ENCODE results near the gene CAMK1D.

The CAMK1D gene

DNA sequence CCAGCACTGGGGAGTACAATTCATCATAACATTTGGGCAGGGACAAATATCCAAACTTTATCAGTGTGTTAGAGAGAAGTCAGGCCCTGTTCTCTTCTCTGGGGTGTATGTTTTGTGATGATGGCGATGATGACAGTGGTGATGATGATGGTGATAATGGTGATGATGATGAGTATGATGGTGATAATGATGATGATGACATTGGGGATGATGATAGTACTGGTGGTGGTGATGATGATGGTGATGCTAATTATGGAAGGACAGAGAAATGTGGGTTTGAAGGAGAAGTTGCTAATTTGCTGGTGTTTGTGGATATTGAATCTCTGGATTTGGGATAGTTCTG, 64.0 kb downstream of the CAMK1D start:
- TF ChIP-seq CTCF (IDR thresholded peaks at IDR 0.05; ENCODE audit: low read depth, low read length) = no peak
- H3K4me3 ChIP-seq (replicated peaks in 1 of 2; ENCODE audit: low read depth in 2 of 2, low read length in 2 of 2) = no peak overlapping the region
- DNase-seq (ENCODE audit: low read depth in 2 of 2) = no peak

DNA sequence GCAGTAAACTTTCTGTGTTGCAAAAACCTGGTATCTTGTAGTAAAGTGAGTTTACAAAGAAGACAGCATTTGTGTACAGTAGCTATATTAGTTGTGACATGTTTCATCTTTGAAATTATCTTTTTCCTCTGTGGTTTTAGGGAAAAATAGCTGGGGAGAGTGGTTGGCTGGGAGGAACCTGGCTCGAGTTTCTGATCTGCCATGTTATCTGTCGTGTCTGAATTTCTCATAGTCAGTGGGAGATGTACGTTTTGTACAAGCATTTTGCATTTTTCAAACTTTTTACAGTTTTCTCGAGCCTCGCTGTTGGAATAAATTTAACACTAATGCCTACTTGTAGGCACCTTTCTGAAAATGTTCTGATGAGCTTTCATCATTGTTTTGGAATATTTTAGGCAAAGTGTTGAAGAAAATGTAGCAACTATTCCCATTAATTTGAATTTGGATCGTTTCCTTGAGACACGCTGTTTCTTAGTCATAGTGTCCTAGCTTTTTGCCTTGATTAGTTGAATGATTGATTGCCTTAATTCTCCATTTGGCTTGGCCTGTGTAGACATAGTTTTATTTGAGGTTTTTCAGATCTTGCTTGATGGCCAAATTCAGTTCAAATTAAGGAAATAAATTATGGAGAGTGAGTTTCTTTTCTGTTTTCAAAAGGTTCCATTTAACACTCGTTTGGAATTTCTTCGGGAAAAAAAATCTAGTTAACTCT, 65.1 kb downstream of the CAMK1D start:
- H3K4me3 ChIP-seq (replicated peaks in 1 of 2; ENCODE audit: low read depth in 2 of 2, low read length in 2 of 2) = no peak overlapping the region
- DNase-seq (ENCODE audit: low read depth in 2 of 2) = no peak
- TF ChIP-seq CTCF (IDR thresholded peaks at IDR 0.05; ENCODE audit: low read depth, low read length) = no peak

- no peak for DNase-seq (ENCODE audit: low read depth in 2 of 2)
- H3K4me3 ChIP-seq (replicated peaks in 1 of 2; ENCODE audit: low read depth in 2 of 2, low read length in 2 of 2) = no peak overlapping the region
- no peak for TF ChIP-seq CTCF (IDR thresholded peaks at IDR 0.05; ENCODE audit: low read depth, low read length)
Observed at GRCh38 chr10:12416344-12417050, 67.2 kb downstream of the CAMK1D start.

DNA sequence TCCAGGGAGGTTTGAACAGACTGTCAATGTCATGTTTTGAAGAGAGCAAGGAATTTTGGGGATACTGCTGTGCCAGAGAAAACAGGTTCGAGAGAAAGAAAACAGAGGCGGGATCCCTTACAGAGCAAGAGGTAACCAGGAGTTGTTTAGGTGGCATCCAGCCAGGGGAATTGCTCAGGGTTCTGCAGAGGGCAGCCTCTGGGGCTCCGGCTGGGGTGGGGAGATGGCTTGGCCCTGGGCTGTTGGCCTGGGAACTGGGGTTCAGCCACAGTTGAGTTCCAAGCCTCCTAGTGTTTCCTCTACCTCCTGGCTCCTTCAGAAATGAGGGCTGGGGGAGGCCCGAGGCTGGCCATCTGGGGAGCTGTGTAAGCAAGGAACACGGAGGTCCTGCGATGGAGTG, 68.0 kb downstream of the CAMK1D start:
- H3K4me3 ChIP-seq (replicated peaks in 1 of 2; ENCODE audit: low read depth in 2 of 2, low read length in 2 of 2) = no peak overlapping the region
- no peak for DNase-seq (ENCODE audit: low read depth in 2 of 2)
- no peak for TF ChIP-seq CTCF (IDR thresholded peaks at IDR 0.05; ENCODE audit: low read depth, low read length)

DNA sequence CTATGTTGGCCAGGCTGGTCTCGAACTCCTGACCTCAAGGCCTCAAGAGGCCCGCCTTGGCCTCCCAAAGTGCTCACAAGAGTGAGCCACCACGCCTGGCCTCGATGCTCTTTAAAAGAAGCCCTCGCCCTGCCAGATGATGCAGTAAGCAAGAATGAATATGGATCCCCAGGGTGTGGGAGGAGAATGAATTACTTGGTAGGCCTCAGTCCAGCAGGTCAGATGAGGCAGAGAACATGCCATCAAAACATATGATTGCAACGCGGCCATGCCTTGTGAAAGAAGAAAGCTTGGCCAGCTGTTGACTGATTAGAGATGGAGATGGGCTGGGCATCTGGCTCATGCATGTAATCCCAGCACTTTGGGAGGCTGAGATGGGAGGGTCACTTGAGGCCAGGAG, 68.7 kb downstream of the CAMK1D start:
- peak; percentile 11 to 81 for DNase-seq (ENCODE audit: low read depth in 2 of 2)
- TF ChIP-seq CTCF (IDR thresholded peaks at IDR 0.05; ENCODE audit: low read depth, low read length) = no peak
- no peak overlapping the region for H3K4me3 ChIP-seq (replicated peaks in 1 of 2; ENCODE audit: low read depth in 2 of 2, low read length in 2 of 2)

GRCh38 chr10:12418725-12419261, 69.4 kb downstream of the CAMK1D start:
- no peak overlapping the region for H3K4me3 ChIP-seq (replicated peaks in 1 of 2; ENCODE audit: low read depth in 2 of 2, low read length in 2 of 2)
- no peak for TF ChIP-seq CTCF (IDR thresholded peaks at IDR 0.05; ENCODE audit: low read depth, low read length)
- no peak for DNase-seq (ENCODE audit: low read depth in 2 of 2)
